D721Med (cell line): Measurements from ENCODE around the gene FBXL14.

Experiments used
- DNase-seq: peaks from one replicate; pipeline ENCODE4 v3.0.0; 2011; ENCODE audit warnings: low spot score; ENCODE audit not compliant: insufficient read length
- FAIRE-seq: peaks from 2 replicates; lab custom pipeline; 2011; peaks lifted over from hg19 to GRCh38; lab: Jason Lieb, UNC
- CTCF ChIP-seq: IDR thresholded peaks from 2 replicates; pipeline ENCODE4 v1.5.1; 2012; ENCODE audit warnings: mild to moderate bottlenecking, control low read depth; ENCODE audit not compliant: insufficient read depth; ENCODE audit errors: missing control alignments

FBXL14 gene

GRCh38 chr12:1598757-1599156 lies 4.4 kb upstream of the FBXL14 start:
- TF ChIP-seq CTCF, result no peak
- no peak for DNase-seq
- no peak for FAIRE-seq

- FAIRE-seq (no peak), DNase-seq (no peak)
- no peak for TF ChIP-seq CTCF
These were observed 1.4 kb upstream of the FBXL14 start for GRCh38 chr12:1595690-1596347.

GRCh38 chr12:1595026-1595561 lies 713 bp upstream of the FBXL14 start:
- FAIRE-seq, result no peak
- DNase-seq, result no peak
- no peak for TF ChIP-seq CTCF

- TF ChIP-seq CTCF, result no peak
- no peak for FAIRE-seq
- DNase-seq, result no peak
These were observed 448 bp downstream of the FBXL14 start for GRCh38 chr12:1594006-1594260.

GRCh38 chr12:1593174-1594005 lies 991 bp downstream of the FBXL14 start:
- FAIRE-seq (no peak), DNase-seq (no peak)

GRCh38 chr12:1592444-1593173 lies 1.8 kb downstream of the FBXL14 start:
- no peak for TF ChIP-seq CTCF
- FAIRE-seq, result no peak

More at GRCh38 chr12:1593174-1594005, 991 bp downstream of the FBXL14 start:
- TF ChIP-seq CTCF, result no peak

GRCh38 chr12:1591543-1591942 lies 2.8 kb downstream of the FBXL14 start:
- TF ChIP-seq CTCF, result no peak
- FAIRE-seq, result no peak
- DNase-seq, result no peak

More at GRCh38 chr12:1592444-1593173, 1.8 kb downstream of the FBXL14 start:
- DNase-seq, result no peak
